ENCODE results near the gene SF3B1.

SF3B1 gene

DNA sequence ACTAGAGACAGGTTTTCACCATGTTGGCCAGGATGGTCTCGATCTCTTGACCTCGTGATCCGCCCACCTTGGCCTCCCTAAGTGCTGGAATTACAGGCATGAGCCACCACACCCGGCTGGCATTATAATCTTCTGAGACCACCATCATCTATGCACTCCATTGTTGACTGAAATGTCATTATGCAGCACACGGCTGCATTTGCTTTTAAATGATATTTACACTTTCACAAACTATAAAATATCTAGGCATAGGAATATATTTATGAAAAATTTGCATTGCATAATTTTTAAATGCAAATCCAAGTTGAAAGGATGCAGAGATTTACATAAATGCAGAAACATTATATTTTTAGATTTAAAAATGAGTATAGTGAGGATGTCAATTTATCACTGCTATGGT lies 94.2 kb downstream of the SF3B1 start:
- H3K27ac ChIP-seq (ENCODE audit: low read length), result no peak overlapping the region
- no peaks in the 10 kb centered on the region for H4K20me1 ChIP-seq (ENCODE audit: insufficient read depth, low read length)
- H3K4me1 ChIP-seq (ENCODE audit: low read length), result no peaks in the 10 kb centered on the region
- H3K36me3 ChIP-seq (replicated peaks; ENCODE audit: insufficient read depth, low read length), result no peaks in the 10 kb centered on the region
- no peaks in the 10 kb centered on the region for H3K79me2 ChIP-seq (ENCODE audit: low read length)
- H2AFZ ChIP-seq (ENCODE audit: low read length), result no peak overlapping the region
- no peak overlapping the region for H3K4me2 ChIP-seq (ENCODE audit: low read depth, low read length)
- H3K4me3 ChIP-seq (ENCODE audit: low read length), result no peak overlapping the region
- H3F3A ChIP-seq (ENCODE audit: insufficient read depth, low read length), result no peaks in the 10 kb centered on the region
- TF ChIP-seq, protein P1, sequence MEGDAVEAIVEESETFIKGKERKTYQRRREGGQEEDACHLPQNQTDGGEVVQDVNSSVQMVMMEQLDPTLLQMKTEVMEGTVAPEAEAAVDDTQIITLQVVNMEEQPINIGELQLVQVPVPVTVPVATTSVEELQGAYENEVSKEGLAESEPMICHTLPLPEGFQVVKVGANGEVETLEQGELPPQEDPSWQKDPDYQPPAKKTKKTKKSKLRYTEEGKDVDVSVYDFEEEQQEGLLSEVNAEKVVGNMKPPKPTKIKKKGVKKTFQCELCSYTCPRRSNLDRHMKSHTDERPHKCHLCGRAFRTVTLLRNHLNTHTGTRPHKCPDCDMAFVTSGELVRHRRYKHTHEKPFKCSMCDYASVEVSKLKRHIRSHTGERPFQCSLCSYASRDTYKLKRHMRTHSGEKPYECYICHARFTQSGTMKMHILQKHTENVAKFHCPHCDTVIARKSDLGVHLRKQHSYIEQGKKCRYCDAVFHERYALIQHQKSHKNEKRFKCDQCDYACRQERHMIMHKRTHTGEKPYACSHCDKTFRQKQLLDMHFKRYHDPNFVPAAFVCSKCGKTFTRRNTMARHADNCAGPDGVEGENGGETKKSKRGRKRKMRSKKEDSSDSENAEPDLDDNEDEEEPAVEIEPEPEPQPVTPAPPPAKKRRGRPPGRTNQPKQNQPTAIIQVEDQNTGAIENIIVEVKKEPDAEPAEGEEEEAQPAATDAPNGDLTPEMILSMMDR (IDR thresholded peaks at IDR 0.05; ENCODE audit: low read length), result no peak
- TF ChIP-seq EZH2phosphoT487 (IDR thresholded peaks at IDR 0.05; ENCODE audit: low read length) (no peak), EZH2 (optimal IDR thresholded peaks at IDR 0.05; ENCODE audit: low read depth, low read length) (no peak)
- H3K27me3 ChIP-seq (replicated peaks; ENCODE audit: insufficient read depth, low read length), result no peaks in the 10 kb centered on the region
- H3K9ac ChIP-seq (ENCODE audit: low read length), result no peak overlapping the region
- no peak for DNase-seq
- no peaks in the 10 kb centered on the region for H3K9me3 ChIP-seq (replicated peaks; ENCODE audit: insufficient read depth, low read length)
- no peaks in the 10 kb centered on the region for H3K9me2 ChIP-seq (replicated peaks; ENCODE audit: insufficient read depth, low read length)

Data from MM.1S (cell line).